Right ventricle myocardium superior (tissue), 1 donor: ENCODE measurements around the gene TRIM41. TPM values are rescaled to one million over a fixed set of nuclear protein-coding genes. Genes with fewer than 3 reads are reported as not detected.
"Not testable (repeated sequence)": the region's sequence is repeated elsewhere in the genome, so short reads cannot be mapped to it uniquely, and the experiment has no call there.

Experiments
- ATAC-seq: fragments of 200-7000 bp; cut with Tn5 transposase; one replicate; pipeline ENCODE4 v1.9.1; 2020; ENCODE audit warnings: mild to moderate bottlenecking; ENCODE audit not compliant: poor library complexity
- DNase-seq: peaks from one replicate; pipeline ENCODE4 v3.0.0-alpha.2; 2020
- intact Hi-C: fragments of 100-400 bp; cut with DNase I; formaldehyde crosslinking; loops from one replicate; pipeline ENCODE4 v1.11.2; 2022
- long read RNA-seq: library from polyadenylated mRNA; unstranded; transcript quantifications from one replicate; pipeline ENCODE4 v2.0.0, GENCODE V29; 2021
- total RNA-seq: library from RNA; stranded (reverse); fragmentation: NEBNext Ultra II Directional; extraction: Animal tissue kit (Norgen Biotek cat#: 25700); gene quantifications from one replicate; pipeline ENCODE4 v1.2.1, GENCODE V29; 2021
- donor health status: DM: no; HTN: yes; CAD: no; lungs with severe emphysema.

TRIM41 gene
- 20.7 TPM for total RNA-seq
- long read RNA-seq, transcript TRIM41-202 (8 exons, 2,696 nt), result major isoform, 7 of 21 reads
- long read RNA-seq, partial matches to known transcripts, result 1 of 21 reads
- long read RNA-seq, other reads (novel, unspliced or antisense), result 10 of 21 reads

- ATAC-seq (peak; percentile 89), DNase-seq (peak; percentile 100)
- intact Hi-C loops, result loop anchor here (2.0 to 5.0 kb wide), 2 partner anchors 16 to 36 kb away; no protein-coding TSS in a partner anchor
Measured at GRCh38 chr5:181223058-181223728, at the start of gene TRIM41. Gene TRIM41, plus strand, starts transcription at chr5:181223281. Its CDS starts 719 bp downstream, at chr5:181224000.

DNA sequence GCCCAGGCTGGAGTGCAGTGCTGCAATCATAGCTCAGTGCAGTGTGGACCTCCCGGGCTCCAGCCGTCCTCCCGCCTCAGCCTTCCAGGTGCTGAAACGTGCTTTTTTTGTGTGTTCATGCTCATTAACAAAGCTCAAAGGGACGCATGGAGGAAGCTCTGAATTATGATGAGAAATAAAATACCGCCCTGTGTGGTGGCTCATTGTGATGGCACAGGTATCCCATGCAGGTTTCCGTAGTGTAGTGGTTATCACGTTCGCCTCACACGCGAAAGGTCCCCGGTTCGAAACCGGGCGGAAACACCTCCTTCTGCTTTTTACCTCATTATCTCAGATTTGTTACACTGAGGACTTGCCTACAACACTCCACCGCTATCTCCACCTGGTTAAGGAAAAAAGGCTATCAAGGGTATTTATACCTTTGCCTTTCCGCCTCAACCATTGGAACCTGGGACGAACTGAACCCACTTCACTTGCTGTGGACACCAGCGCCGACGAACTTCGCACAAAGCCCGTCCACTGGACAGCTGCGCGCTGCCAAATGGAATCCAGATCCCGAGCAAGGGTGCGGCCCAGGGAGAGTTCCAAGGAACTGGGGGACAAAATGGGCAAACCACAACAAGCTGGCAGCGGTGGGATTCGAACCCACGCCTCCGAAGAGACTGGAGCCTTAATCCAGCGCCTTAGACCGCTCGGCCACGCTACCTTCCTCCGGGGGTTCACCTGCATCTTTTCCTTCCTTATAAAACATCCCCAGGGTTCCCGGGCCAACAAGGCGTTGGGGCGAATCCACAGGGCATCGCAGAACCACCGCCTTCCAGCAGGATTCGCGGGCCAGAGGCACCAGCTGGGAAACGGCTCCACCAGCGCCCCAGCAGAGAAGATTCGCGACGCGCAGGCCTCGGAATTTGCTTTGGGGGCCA lies 49.4 kb upstream of the TRIM41 start:
- intact Hi-C loops, result no loop called here
- ATAC-seq, result peak; percentile 18
- DNase-seq, result no peak

GRCh38 chr5:181176254-181176952 lies 46.7 kb upstream of the TRIM41 start:
- ATAC-seq, result no peak
- intact Hi-C loops, result no loop called here
- no peak for DNase-seq

GRCh38 chr5:181177559-181177958 lies 45.5 kb upstream of the TRIM41 start:
- ATAC-seq, intact Hi-C loops, DNase-seq: not testable (repeated sequence)

GRCh38 chr5:181181650-181182565 lies 41.2 kb upstream of the TRIM41 start:
- ATAC-seq (peak; percentile 81), DNase-seq (peak; percentile 74)
- intact Hi-C loops, result no loop called here

- no peak for ATAC-seq
- intact Hi-C loops, result no loop called here
- no peak for DNase-seq
Measured at GRCh38 chr5:181182651-181183050, 40.4 kb upstream of the TRIM41 start.

GRCh38 chr5:181184845-181185216 lies 38.2 kb upstream of the TRIM41 start:
- DNase-seq (no peak), ATAC-seq (no peak)
- intact Hi-C loops, result loop anchor here (5.0 kb wide), 1 partner anchor 37 kb away; the partner anchor contains the start of gene TRIM41

- ATAC-seq (no peak), DNase-seq (no peak)
- intact Hi-C loops, result loop anchor here (5.0 kb wide), 1 partner anchor 37 kb away; the partner anchor contains the start of gene TRIM41
Measured at GRCh38 chr5:181185560-181185959, 37.5 kb upstream of the TRIM41 start.

- DNase-seq (no peak), ATAC-seq (no peak)
- intact Hi-C loops, result loop anchor here (2.0 to 5.0 kb wide), 2 partner anchors 36 to 77 kb away; partner anchors contain the start of gene TRIM41
Measured at GRCh38 chr5:181186022-181186421, 37.1 kb upstream of the TRIM41 start.

DNA sequence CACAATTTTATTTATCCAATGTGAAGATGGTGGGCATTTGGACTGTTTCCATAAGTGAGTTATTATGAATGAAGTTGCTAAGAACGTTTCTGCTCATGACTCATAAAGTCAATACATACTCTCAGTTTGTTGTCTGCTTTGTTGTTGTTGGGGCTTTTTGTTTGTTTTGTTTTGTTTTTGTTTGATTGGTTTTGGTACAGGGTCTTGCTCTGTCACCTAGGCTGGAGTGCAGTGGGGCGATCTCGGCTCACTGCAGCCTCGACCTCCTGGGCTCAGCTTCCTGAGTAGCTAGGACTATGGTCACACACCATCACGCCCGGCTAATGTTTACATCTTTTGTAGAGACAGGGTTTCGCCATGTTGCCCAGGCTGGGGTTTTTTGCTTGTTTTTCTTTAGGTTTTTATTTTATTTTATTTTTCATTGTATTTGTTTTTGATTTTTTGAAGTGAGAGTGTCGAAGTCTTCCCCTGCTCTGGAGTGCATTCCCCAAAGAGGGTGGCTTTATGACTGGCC lies 36.0 kb upstream of the TRIM41 start:
- ATAC-seq, result no peak
- DNase-seq, result no peak
- intact Hi-C loops, result loop anchor here (2.0 to 5.0 kb wide), 2 partner anchors 35 to 76 kb away; partner anchors contain the start of gene TRIM41

DNA sequence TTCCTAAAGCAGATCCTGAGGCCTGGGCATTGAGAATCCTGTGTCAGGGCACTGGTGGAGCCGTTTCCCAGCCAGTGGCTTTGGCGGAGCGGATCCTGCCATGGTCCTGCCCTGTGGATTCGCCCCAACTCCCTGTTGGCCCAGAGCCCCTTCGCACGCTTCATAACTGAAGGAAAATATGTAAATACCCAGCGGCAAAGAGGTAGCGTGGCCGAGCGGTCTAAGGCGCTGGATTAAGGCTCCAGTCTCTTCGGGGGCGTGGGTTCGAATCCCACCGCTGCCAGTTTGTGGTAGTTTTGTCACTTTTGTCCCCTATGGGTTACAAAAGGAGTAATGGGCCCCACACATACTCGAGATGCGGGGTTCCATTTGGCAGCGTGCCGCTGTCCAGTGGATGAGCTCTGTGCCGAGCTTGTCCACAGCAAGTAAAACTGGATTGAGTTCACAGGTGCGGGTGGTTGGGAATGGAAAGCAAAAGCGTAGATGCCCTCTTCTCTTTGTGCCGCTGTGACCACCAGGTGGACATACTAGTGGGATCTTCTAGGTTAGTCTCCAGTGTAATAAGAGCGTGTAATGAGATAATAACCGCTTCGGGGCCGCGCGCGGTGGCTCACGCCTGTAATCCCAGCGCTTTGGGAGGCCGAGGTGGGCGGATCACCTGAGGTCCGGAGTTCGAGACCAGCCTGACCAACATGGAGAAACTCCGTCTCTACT lies 35.4 kb upstream of the TRIM41 start:
- intact Hi-C loops, result loop anchor here (2.0 to 5.0 kb wide), 2 partner anchors 35 to 75 kb away; partner anchors contain the start of gene TRIM41
- DNase-seq (peak; percentile 84), ATAC-seq (peak; percentile 25)

- peak; percentile 42 for ATAC-seq
- intact Hi-C loops, result loop anchor here (5.0 kb wide), 1 partner anchor 33 kb away; the partner anchor contains the start of gene TRIM41
- DNase-seq, result peak; percentile 65
Measured at GRCh38 chr5:181188700-181189362, 34.2 kb upstream of the TRIM41 start.

DNA sequence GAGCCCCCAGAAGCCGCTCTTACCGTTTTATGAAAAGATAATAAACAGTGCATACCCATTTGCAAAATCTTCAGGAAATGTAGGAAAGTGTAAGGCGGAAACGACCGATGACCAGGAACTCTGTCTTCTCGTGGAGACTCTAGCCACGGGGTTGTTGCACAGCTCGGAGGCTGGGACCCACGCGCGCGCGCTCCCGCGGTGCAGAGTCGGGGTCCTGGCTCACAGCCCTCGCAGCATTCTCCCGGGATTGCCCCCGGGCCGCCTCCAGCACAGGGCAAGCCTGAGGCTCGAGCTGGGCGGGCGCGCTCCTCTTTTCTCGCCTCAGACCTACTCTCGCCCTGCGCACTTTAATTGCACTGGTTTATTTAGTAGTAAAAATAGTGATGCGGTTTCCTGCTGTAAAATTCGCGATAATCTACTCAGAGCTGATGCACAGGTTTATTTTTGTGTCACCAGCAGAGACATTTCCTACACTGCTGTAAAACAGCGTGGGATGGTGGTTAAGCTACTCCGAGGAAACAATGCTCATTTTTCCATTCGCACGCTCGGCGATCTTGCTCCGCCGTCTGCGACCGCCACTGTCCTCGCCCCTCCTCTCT lies 33.6 kb upstream of the TRIM41 start:
- intact Hi-C loops, result loop anchor here (5.0 kb wide), 1 partner anchor 33 kb away; the partner anchor contains the start of gene TRIM41
- ATAC-seq (no peak), DNase-seq (peak; percentile 64)

- ATAC-seq, result no peak
Measured at GRCh38 chr5:181189962-181190710, 32.9 kb upstream of the TRIM41 start.

More at GRCh38 chr5:181189962-181190710, 32.9 kb upstream of the TRIM41 start:
- DNase-seq, result no peak
- intact Hi-C loops, result loop anchor here (2.0 to 5.0 kb wide), 2 partner anchors 17 to 32 kb away; partner anchors contain the start of gene TRIM41
